Measurements from ENCODE around the gene DRAP1.

DRAP1 gene

GRCh38 chr11:65912845-65913244 lies 6.4 kb upstream of the DRAP1 start:
- H3K4me3 ChIP-seq (ENCODE audit: low read depth, low read length) = no peak overlapping the region
- no peak for DNase-seq (ENCODE audit: low read depth)
- no peak for TF ChIP-seq CTCF (IDR thresholded peaks at IDR 0.05; ENCODE audit: control insufficient read depth, extremely low read depth, insufficient read depth)

GRCh38 chr11:65915101-65915820 lies 4.0 kb upstream of the DRAP1 start:
- no peak for TF ChIP-seq CTCF (IDR thresholded peaks at IDR 0.05; ENCODE audit: control insufficient read depth, extremely low read depth, insufficient read depth)
- DNase-seq (ENCODE audit: low read depth) = no peak
- H3K4me3 ChIP-seq (ENCODE audit: low read depth, low read length) = no peak overlapping the region

GRCh38 chr11:65915821-65916251 lies 3.4 kb upstream of the DRAP1 start:
- H3K4me3 ChIP-seq (ENCODE audit: low read depth, low read length) = no peak overlapping the region
- TF ChIP-seq CTCF (IDR thresholded peaks at IDR 0.05; ENCODE audit: control insufficient read depth, extremely low read depth, insufficient read depth) = no peak
- no peak for DNase-seq (ENCODE audit: low read depth)

- DNase-seq (ENCODE audit: low read depth) = no peak
- no peak overlapping the region for H3K4me3 ChIP-seq (ENCODE audit: low read depth, low read length)
- TF ChIP-seq CTCF (IDR thresholded peaks at IDR 0.05; ENCODE audit: control insufficient read depth, extremely low read depth, insufficient read depth) = no peak
Observed at GRCh38 chr11:65916391-65916790, 2.8 kb upstream of the DRAP1 start.

GRCh38 chr11:65917077-65917433 lies 2.2 kb upstream of the DRAP1 start:
- no peak overlapping the region for H3K4me3 ChIP-seq (ENCODE audit: low read depth, low read length)
- TF ChIP-seq CTCF (IDR thresholded peaks at IDR 0.05; ENCODE audit: control insufficient read depth, extremely low read depth, insufficient read depth) = no peak
- DNase-seq (ENCODE audit: low read depth) = no peak

- peak overlapping the region; percentile 95 for H3K4me3 ChIP-seq (ENCODE audit: low read depth, low read length)
- no peak for DNase-seq (ENCODE audit: low read depth)
- TF ChIP-seq CTCF (IDR thresholded peaks at IDR 0.05; ENCODE audit: control insufficient read depth, extremely low read depth, insufficient read depth) = no peak
Observed at GRCh38 chr11:65917434-65918210, 1.6 kb upstream of the DRAP1 start.
